IgD-negative memory B cell (primary cell): ENCODE data around the gene C1orf35. TPM values are rescaled to one million over a fixed set of nuclear protein-coding genes. Genes with fewer than 3 reads are reported as not detected.
A peak's percentile ranks its signal among the peaks of the same experiment; 100 is the strongest.

Experiments
- H3K27ac Mint-ChIP-seq, 3 donors: one replicate each; pipeline ENCODE4 v1.8.0; 2020 to 2022; ENCODE audit warnings: mild to moderate bottlenecking in 3 of 3, mixed read lengths in 3 of 3, moderate library complexity in 1 of 3
- H3K27me3 Mint-ChIP-seq: one replicate; pipeline ENCODE4 v1.8.0; 2021; ENCODE audit warnings: mixed read lengths
- H3K36me3 Mint-ChIP-seq: one replicate; pipeline ENCODE4 v1.8.0; 2020; ENCODE audit warnings: mild to moderate bottlenecking, mixed read lengths
- H3K4me1 Mint-ChIP-seq, 3 donors: one replicate each; pipeline ENCODE4 v1.8.0; 2020 to 2022; ENCODE audit warnings: mixed read lengths in 3 of 3, mild to moderate bottlenecking in 1 of 3
- H3K4me3 Mint-ChIP-seq, 4 donors: one replicate each; pipeline ENCODE4 v1.8.0; 2020 to 2022; ENCODE audit warnings: mild to moderate bottlenecking in 4 of 4, mixed read lengths in 4 of 4, moderate library complexity in 3 of 4
- H3K9me3 Mint-ChIP-seq, 3 donors: one replicate each; pipeline ENCODE4 v1.8.0; 2020 to 2021; ENCODE audit warnings: mixed read lengths in 3 of 3, mild to moderate bottlenecking in 1 of 3
- polyA plus RNA-seq: library from polyadenylated mRNA; unstranded; fragments of 300-500 nt; fragmentation: Illumina TruSeq; gene quantifications from one replicate; pipeline ENCODE4 v1.2.3, GENCODE V29; 2021

Gene C1orf35
- polyA plus RNA-seq, 1 donor from 2014 or later: 15.8 TPM

- H3K4me1 Mint-ChIP-seq: peaks cover 3 to 6% (median 3%) of the 10 kb centered on the region in 3 donors
- no peak overlapping the region for H3K27ac Mint-ChIP-seq
- no peaks in the 10 kb centered on the region for H3K36me3 Mint-ChIP-seq
- peaks cover 17% of the 10 kb centered on the region for H3K27me3 Mint-ChIP-seq
- H3K9me3 Mint-ChIP-seq: no peaks in the 10 kb centered on the region
- H3K4me3 Mint-ChIP-seq: no peak overlapping the region
Observed at GRCh38 chr1:228065543-228066347, 37.4 kb downstream of the C1orf35 start.

- no peaks in the 10 kb centered on the region for H3K9me3 Mint-ChIP-seq
- peaks cover 3 to 6% (median 3%) of the 10 kb centered on the region in 3 donors for H3K4me1 Mint-ChIP-seq
- no peaks in the 10 kb centered on the region for H3K36me3 Mint-ChIP-seq
- H3K27me3 Mint-ChIP-seq: peaks cover 18% of the 10 kb centered on the region
- no peak overlapping the region for H3K27ac Mint-ChIP-seq
- no peak overlapping the region for H3K4me3 Mint-ChIP-seq
Observed at GRCh38 chr1:228064741-228065542, 38.2 kb downstream of the C1orf35 start.

GRCh38 chr1:228064296-228064695, 38.8 kb downstream of the C1orf35 start:
- H3K36me3 Mint-ChIP-seq: no peaks in the 10 kb centered on the region
- peaks cover 18% of the 10 kb centered on the region for H3K27me3 Mint-ChIP-seq
- peaks cover 3 to 6% (median 3%) of the 10 kb centered on the region in 3 donors for H3K4me1 Mint-ChIP-seq
- H3K27ac Mint-ChIP-seq: no peak overlapping the region
- no peaks in the 10 kb centered on the region for H3K9me3 Mint-ChIP-seq
- H3K4me3 Mint-ChIP-seq: no peak overlapping the region

- Mint-ChIP-seq H3K27me3 (peaks cover 23% of the 10 kb centered on the region), H3K4me3 (no peak overlapping the region), H3K36me3 (no peaks in the 10 kb centered on the region), H3K4me1 (peaks cover 3 to 6% (median 3%) of the 10 kb centered on the region in 3 donors), H3K27ac (no peak overlapping the region), H3K9me3 (no peaks in the 10 kb centered on the region)
Observed at GRCh38 chr1:228063251-228064191, 39.6 kb downstream of the C1orf35 start.

- Mint-ChIP-seq H3K4me3 (no peak overlapping the region), H3K9me3 (no peaks in the 10 kb centered on the region), H3K4me1 (peaks cover 3 to 6% (median 3%) of the 10 kb centered on the region in 3 donors), H3K27me3 (peaks cover 28% of the 10 kb centered on the region), H3K36me3 (no peaks in the 10 kb centered on the region), H3K27ac (no peak overlapping the region)
Observed at GRCh38 chr1:228062812-228063211, 40.3 kb downstream of the C1orf35 start.

GRCh38 chr1:228062085-228062791, 40.9 kb downstream of the C1orf35 start:
- Mint-ChIP-seq H3K27ac (no peak overlapping the region), H3K4me3 (no peak overlapping the region), H3K9me3 (no peaks in the 10 kb centered on the region), H3K27me3 (peaks cover 28% of the 10 kb centered on the region), H3K36me3 (peaks cover 2% of the 10 kb centered on the region), H3K4me1 (peaks cover 3 to 10% (median 3%) of the 10 kb centered on the region in 3 donors)

GRCh38 chr1:228061411-228062084, 41.6 kb downstream of the C1orf35 start:
- H3K27ac Mint-ChIP-seq: no peak overlapping the region
- peak overlapping the region in 1 of 4 donors; percentile 45 for H3K4me3 Mint-ChIP-seq

GRCh38 chr1:228060458-228061190, 42.5 kb downstream of the C1orf35 start:
- Mint-ChIP-seq H3K27me3 (peaks cover 26% of the 10 kb centered on the region), H3K27ac (no peak overlapping the region), H3K4me1 (peaks cover 3 to 12% (median 3%) of the 10 kb centered on the region in 3 donors), H3K36me3 (peaks cover 2% of the 10 kb centered on the region), H3K9me3 (no peaks in the 10 kb centered on the region), H3K4me3 (peak overlapping the region in 2 of 4 donors; percentile 9 to 74)

More at GRCh38 chr1:228061411-228062084, 41.6 kb downstream of the C1orf35 start:
- peaks cover 3 to 12% (median 3%) of the 10 kb centered on the region in 3 donors for H3K4me1 Mint-ChIP-seq
- H3K9me3 Mint-ChIP-seq: no peaks in the 10 kb centered on the region
- peaks cover 2% of the 10 kb centered on the region for H3K36me3 Mint-ChIP-seq
- H3K27me3 Mint-ChIP-seq: peaks cover 29% of the 10 kb centered on the region

GRCh38 chr1:228059634-228060457, 43.3 kb downstream of the C1orf35 start:
- peaks cover 23% of the 10 kb centered on the region for H3K27me3 Mint-ChIP-seq
- H3K4me1 Mint-ChIP-seq: peaks cover 3 to 12% (median 3%) of the 10 kb centered on the region in 3 donors
- peak overlapping the region in 1 of 3 donors; percentile 41 for H3K27ac Mint-ChIP-seq
- peaks cover 2% of the 10 kb centered on the region for H3K36me3 Mint-ChIP-seq
- H3K4me3 Mint-ChIP-seq: peak overlapping the region; percentile 35 to 87 (median 44)
- no peaks in the 10 kb centered on the region for H3K9me3 Mint-ChIP-seq

- no peaks in the 10 kb centered on the region for H3K9me3 Mint-ChIP-seq
Observed at GRCh38 chr1:228058949-228059633, 44.0 kb downstream of the C1orf35 start.

GRCh38 chr1:228058172-228058948, 44.8 kb downstream of the C1orf35 start:
- Mint-ChIP-seq H3K4me1 (peaks cover 3 to 12% (median 3%) of the 10 kb centered on the region in 3 donors), H3K27ac (no peak overlapping the region), H3K36me3 (peaks cover 2% of the 10 kb centered on the region)

More at GRCh38 chr1:228058949-228059633, 44.0 kb downstream of the C1orf35 start:
- peak overlapping the region; percentile 34 to 87 (median 48) for H3K4me3 Mint-ChIP-seq
- H3K27ac Mint-ChIP-seq: no peak overlapping the region
- peaks cover 2% of the 10 kb centered on the region for H3K36me3 Mint-ChIP-seq
- H3K27me3 Mint-ChIP-seq: peaks cover 23% of the 10 kb centered on the region
- H3K4me1 Mint-ChIP-seq: peaks cover 3 to 12% (median 3%) of the 10 kb centered on the region in 3 donors

More at GRCh38 chr1:228058172-228058948, 44.8 kb downstream of the C1orf35 start:
- H3K9me3 Mint-ChIP-seq: peaks cover 0 to 1% (median 0%) of the 10 kb centered on the region in 3 donors
- peak overlapping the region in 3 of 4 donors; percentile 34 to 60 (median 47) for H3K4me3 Mint-ChIP-seq
- H3K27me3 Mint-ChIP-seq: peaks cover 21% of the 10 kb centered on the region
